ENCODE measurements around the gene NCK2. TPM values are rescaled to one million over a fixed set of nuclear protein-coding genes. Genes with fewer than 3 reads are reported as not detected.

NCK2 gene
- total and polyA plus RNA-seq, 4 donors, result 19.3 to 54.4 (median 33.9) TPM

- H3K27me3 ChIP-seq (ENCODE audit: control insufficient read depth in 3 of 3, insufficient read depth in 3 of 3, low read length in 2 of 3), result no peaks in the 10 kb centered on the region
- TF ChIP-seq, protein P1, sequence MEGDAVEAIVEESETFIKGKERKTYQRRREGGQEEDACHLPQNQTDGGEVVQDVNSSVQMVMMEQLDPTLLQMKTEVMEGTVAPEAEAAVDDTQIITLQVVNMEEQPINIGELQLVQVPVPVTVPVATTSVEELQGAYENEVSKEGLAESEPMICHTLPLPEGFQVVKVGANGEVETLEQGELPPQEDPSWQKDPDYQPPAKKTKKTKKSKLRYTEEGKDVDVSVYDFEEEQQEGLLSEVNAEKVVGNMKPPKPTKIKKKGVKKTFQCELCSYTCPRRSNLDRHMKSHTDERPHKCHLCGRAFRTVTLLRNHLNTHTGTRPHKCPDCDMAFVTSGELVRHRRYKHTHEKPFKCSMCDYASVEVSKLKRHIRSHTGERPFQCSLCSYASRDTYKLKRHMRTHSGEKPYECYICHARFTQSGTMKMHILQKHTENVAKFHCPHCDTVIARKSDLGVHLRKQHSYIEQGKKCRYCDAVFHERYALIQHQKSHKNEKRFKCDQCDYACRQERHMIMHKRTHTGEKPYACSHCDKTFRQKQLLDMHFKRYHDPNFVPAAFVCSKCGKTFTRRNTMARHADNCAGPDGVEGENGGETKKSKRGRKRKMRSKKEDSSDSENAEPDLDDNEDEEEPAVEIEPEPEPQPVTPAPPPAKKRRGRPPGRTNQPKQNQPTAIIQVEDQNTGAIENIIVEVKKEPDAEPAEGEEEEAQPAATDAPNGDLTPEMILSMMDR (IDR thresholded peaks at IDR 0.05; ENCODE audit: control extremely low read depth, extremely low read depth), result no peak
- DNase-seq (no peak), ATAC-seq (ENCODE audit: insufficient read depth, low FRiP score) (no peak)
- no peak overlapping the region for H3K9ac ChIP-seq (ENCODE audit: insufficient read depth in 1 of 2, low read length in 2 of 2)
- H3K9me3 ChIP-seq (ENCODE audit: control insufficient read depth in 4 of 4, insufficient read depth in 3 of 4, low read length in 3 of 4), result no peaks in the 10 kb centered on the region
- H3K27ac ChIP-seq (ENCODE audit: low read depth in 1 of 2, low read length in 1 of 2), result no peak overlapping the region
- H3K4me3 ChIP-seq, result no peak overlapping the region
- H3K4me1 ChIP-seq (ENCODE audit: control insufficient read depth in 5 of 5, insufficient read depth in 5 of 5, low read length in 5 of 5), result peaks cover 0 to 7% (median 0%) of the 10 kb centered on the region in 5 donors
- no peaks in the 10 kb centered on the region for H3K36me3 ChIP-seq (ENCODE audit: control insufficient read depth in 4 of 4, insufficient read depth in 4 of 4, low read length in 4 of 4)
Observed at GRCh38 chr2:105828558-105828957, 83.8 kb downstream of the NCK2 start.

DNA sequence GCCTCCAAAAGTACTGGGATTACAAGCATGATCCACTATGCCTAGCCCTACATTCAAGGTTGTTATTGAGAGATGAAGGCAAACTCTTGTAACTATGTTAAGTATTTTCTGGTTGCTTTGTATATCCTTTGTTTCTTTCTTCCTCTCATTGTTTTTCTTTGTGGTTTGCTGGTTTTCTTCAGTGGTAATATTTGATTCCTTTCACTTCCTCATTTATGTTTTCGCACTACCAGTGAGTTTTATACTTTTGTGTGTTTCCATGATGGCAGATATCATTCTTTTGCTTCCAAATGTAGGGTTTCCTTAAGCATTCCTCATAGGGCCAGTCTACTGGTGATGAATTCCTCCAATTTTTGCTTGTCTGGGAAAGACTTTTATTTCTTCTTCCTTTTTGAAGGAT, 90.2 kb downstream of the NCK2 start:
- Histone ChIP-seq H3K4me3 (no peak overlapping the region), H3K4me1 (ENCODE audit: control insufficient read depth in 5 of 5, insufficient read depth in 5 of 5, low read length in 5 of 5) (peaks cover 0 to 9% (median 0%) of the 10 kb centered on the region in 5 donors), H3K9me3 (ENCODE audit: control insufficient read depth in 4 of 4, insufficient read depth in 3 of 4, low read length in 3 of 4) (peaks cover 0 to 19% (median 10%) of the 10 kb centered on the region in 4 donors), H3K9ac (ENCODE audit: insufficient read depth in 1 of 2, low read length in 2 of 2) (no peak overlapping the region), H3K36me3 (ENCODE audit: control insufficient read depth in 4 of 4, insufficient read depth in 4 of 4, low read length in 4 of 4) (no peaks in the 10 kb centered on the region), H3K27ac (ENCODE audit: low read depth in 1 of 2, low read length in 1 of 2) (no peak overlapping the region), H3K27me3 (ENCODE audit: control insufficient read depth in 3 of 3, insufficient read depth in 3 of 3, low read length in 2 of 3) (no peaks in the 10 kb centered on the region)
- ATAC-seq (ENCODE audit: insufficient read depth, low FRiP score), result no peak
- 52 to 58% methylated on average over 1 of the region's 1 CpG for WGBS, 2 donors
- DNase-seq, result peak in 1 of 3 donors; percentile 13
- TF ChIP-seq, protein P1 (IDR thresholded peaks at IDR 0.05; ENCODE audit: control extremely low read depth, extremely low read depth), result no peak

- TF ChIP-seq, protein P1 (IDR thresholded peaks at IDR 0.05; ENCODE audit: control extremely low read depth, extremely low read depth), result no peak
- 97 to 98% methylated on average over 4 of the region's 4 CpGs for WGBS, 2 donors
- Histone ChIP-seq H3K9me3 (ENCODE audit: control insufficient read depth in 4 of 4, insufficient read depth in 3 of 4, low read length in 3 of 4) (peaks cover 0 to 19% (median 10%) of the 10 kb centered on the region in 4 donors), H3K27ac (ENCODE audit: low read depth in 1 of 2, low read length in 1 of 2) (no peak overlapping the region), H3K9ac (ENCODE audit: insufficient read depth in 1 of 2, low read length in 2 of 2) (no peak overlapping the region), H3K36me3 (ENCODE audit: control insufficient read depth in 4 of 4, insufficient read depth in 4 of 4, low read length in 4 of 4) (no peaks in the 10 kb centered on the region), H3K4me3 (no peak overlapping the region), H3K4me1 (ENCODE audit: control insufficient read depth in 5 of 5, insufficient read depth in 5 of 5, low read length in 5 of 5) (peaks cover 0 to 11% (median 0%) of the 10 kb centered on the region in 5 donors), H3K27me3 (ENCODE audit: control insufficient read depth in 3 of 3, insufficient read depth in 3 of 3, low read length in 2 of 3) (no peaks in the 10 kb centered on the region)
- DNase-seq (no peak), ATAC-seq (ENCODE audit: insufficient read depth, low FRiP score) (no peak)
Observed at GRCh38 chr2:105836341-105836740, 91.6 kb downstream of the NCK2 start.
